Small intestine (tissue), 7 donors: Measurements from ENCODE around the gene SLC43A3. TPM values are rescaled to one million over a fixed set of nuclear protein-coding genes. Genes with fewer than 3 reads are reported as not detected.
A peak's percentile ranks its signal among the peaks of the same experiment; 100 is the strongest.

ENCODE experiments used
- DNase-seq, 2 donors: peaks; one replicate each; pipeline versions ENCODE4 v3.0.0 to v3.0.0-alpha.2; 2013
- FAIRE-seq: peaks from 2 replicates; lab custom pipeline; 2012; peaks lifted over from hg19 to GRCh38; lab: Jason Lieb, UNC
- H3K27ac ChIP-seq, 3 donors: one replicate each; pipeline ENCODE4 v1.5.1; 2013; ENCODE audit warnings: low read length in 2 of 3, mild to moderate bottlenecking in 2 of 3, control low read depth in 1 of 3, inconsistent platforms in 1 of 3, low read depth in 1 of 3, moderate library complexity in 1 of 3
- H3K27me3 ChIP-seq, 3 donors: one replicate each; pipeline ENCODE4 v1.6.1; 2013; ENCODE audit warnings: low read length in 3 of 3, inconsistent platforms in 1 of 3; ENCODE audit not compliant: control insufficient read depth in 3 of 3, insufficient read depth in 3 of 3
- H3K36me3 ChIP-seq, 3 donors: one replicate each; pipeline ENCODE4 v1.6.1; 2013; ENCODE audit warnings: low read length in 3 of 3, inconsistent platforms in 1 of 3, low read depth in 1 of 3, mild to moderate bottlenecking in 1 of 3, moderate library complexity in 1 of 3; ENCODE audit not compliant: control insufficient read depth in 3 of 3, insufficient read depth in 2 of 3
- H3K4me1 ChIP-seq, 3 donors: one replicate each; pipeline ENCODE4 v1.6.1; 2013; ENCODE audit warnings: low read length in 2 of 3, inconsistent platforms in 1 of 3, low read depth in 1 of 3, mild to moderate bottlenecking in 1 of 3, moderate library complexity in 1 of 3; ENCODE audit not compliant: control insufficient read depth in 3 of 3, insufficient read depth in 2 of 3
- H3K4me3 ChIP-seq, 3 donors: one replicate each; pipeline ENCODE4 v1.5.1; 2013; ENCODE audit warnings: low read length in 3 of 3, control low read depth in 1 of 3, inconsistent platforms in 1 of 3, low read depth in 1 of 3, mild to moderate bottlenecking in 1 of 3, moderate library complexity in 1 of 3
- H3K9me3 ChIP-seq, 2 donors: one replicate each; pipeline ENCODE4 v1.6.1; 2013; ENCODE audit warnings: low read depth in 1 of 2, low read length in 1 of 2; ENCODE audit not compliant: control insufficient read depth in 2 of 2, insufficient read depth in 1 of 2
- WGBS, 3 donors: extraction: QIAGEN DNeasy Blood & Tissue Kit; methylation state at CpG; one replicate each; pipeline ENCODE4 v1.1.7; 2013; 5-methylcytosine and 5-hydroxymethylcytosine counted together
- polyA plus RNA-seq, 4 donors: library from polyadenylated mRNA; stranded (reverse) in 3 of 4; unstranded in 1 of 4; fragments of 200-250 nt in 3 of 4; fragments of 120-200 nt in 1 of 4; gene quantifications; one replicate each; pipeline versions ENCODE4 v1.2.1 to v1.2.3, GENCODE V29; 2013
- donor health status: healthy with polysubstance abuse.
- donor health status: control.
- donor health status: control.
- donor health status: Bipolar disorder and iron deficiency.
- donor health status: healthy.

SLC43A3 gene
- polyA plus RNA-seq, 4 donors = 2.4 to 13.8 (median 8.3) TPM

GRCh38 chr11:57461841-57462489 lies 35.0 kb upstream of the SLC43A3 start:
- Histone ChIP-seq H3K9me3 (no peaks in the 10 kb centered on the region), H3K36me3 (no peaks in the 10 kb centered on the region), H3K27ac (no peak overlapping the region), H3K4me1 (peaks cover 0 to 26% (median 5%) of the 10 kb centered on the region in 3 donors), H3K4me3 (no peak overlapping the region), H3K27me3 (peaks cover 0 to 85% (median 10%) of the 10 kb centered on the region in 3 donors)
- no peak for DNase-seq
- WGBS, 3 donors = 41 to 64% (median 61%) methylated on average over 16 of the region's 16 CpGs
- FAIRE-seq = no peak

GRCh38 chr11:57460758-57461749 lies 34.1 kb upstream of the SLC43A3 start:
- DNase-seq (peak in 1 of 2 donors; percentile 42), FAIRE-seq (no peak)
- no peak overlapping the region for H3K27ac ChIP-seq
- peaks cover 0 to 88% (median 10%) of the 10 kb centered on the region in 3 donors for H3K27me3 ChIP-seq
- peaks cover 0 to 26% (median 5%) of the 10 kb centered on the region in 3 donors for H3K4me1 ChIP-seq
- peak overlapping the region in 2 of 3 donors; percentile 13 to 40 for H3K4me3 ChIP-seq
- H3K9me3 ChIP-seq = no peaks in the 10 kb centered on the region
- no peaks in the 10 kb centered on the region for H3K36me3 ChIP-seq
- whole genome bisulfite sequencing, 3 donors = 5 to 7% (median 7%) methylated on average over 39 to 50 of the region's 50 CpGs

DNA sequence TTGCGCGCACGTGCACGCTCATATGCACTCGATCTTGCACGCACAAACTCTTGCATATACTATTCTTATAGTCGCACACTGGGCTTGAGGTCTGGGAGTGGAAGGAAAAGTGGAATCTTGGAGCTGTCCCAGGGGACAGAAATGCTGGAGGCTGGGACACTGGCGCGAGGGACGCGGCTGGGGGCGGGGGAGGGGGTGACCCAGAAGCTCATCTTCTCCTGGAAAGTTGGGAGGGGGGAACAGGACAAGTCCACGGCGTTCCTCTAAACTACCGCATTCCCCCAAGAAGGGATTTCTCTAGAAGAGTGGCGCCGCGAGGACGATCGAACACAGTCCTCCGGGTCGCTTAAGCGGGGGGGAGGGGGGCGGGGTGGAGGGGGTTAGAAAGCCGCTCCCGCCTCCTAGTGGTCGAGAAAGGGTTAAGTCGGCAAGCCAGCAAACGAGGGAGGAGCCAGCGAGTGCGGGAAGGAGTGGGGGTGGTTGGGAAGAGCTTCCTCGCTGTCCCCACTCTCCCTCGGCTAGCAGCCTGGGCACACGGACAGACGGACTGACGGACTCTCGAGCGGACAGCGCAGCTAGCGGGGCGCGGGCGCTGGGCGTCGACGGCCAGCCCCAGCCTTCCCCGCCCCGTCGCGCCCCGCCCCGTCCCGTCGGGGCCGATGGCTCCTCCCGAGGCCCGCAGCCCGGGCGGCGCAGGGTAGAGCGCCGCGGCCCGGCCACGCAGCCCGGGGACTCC lies 33.3 kb upstream of the SLC43A3 start, which contains the start of gene RTN4RL2:
RTN4RL2 (plus strand) TSS at position 507 of the 736 bp plus-strand sequence. CDS start 338 bp downstream, outside the sequence.
- H3K27ac ChIP-seq = no peak within 1 kb of the TSS
- peak within 1 kb of the TSS in 2 of 3 donors; percentile 13 to 40 for H3K4me3 ChIP-seq
- WGBS, 3 donors = 0 to 2% (median 1%) methylated on average over 36 to 66 of the region's 66 CpGs
- no peaks in the 10 kb centered on the region for H3K36me3 ChIP-seq
- no peaks in the 10 kb centered on the region for H3K9me3 ChIP-seq
- FAIRE-seq = no peak
- H3K27me3 ChIP-seq = peaks cover 0 to 82% (median 10%) of the 10 kb centered on the region in 3 donors
- DNase-seq = peak in 1 of 2 donors; percentile 69
- peaks cover 0 to 26% (median 5%) of the 10 kb centered on the region in 3 donors for H3K4me1 ChIP-seq

- no peak for FAIRE-seq
- whole genome bisulfite sequencing, 3 donors = 1 to 2% (median 1%) methylated on average over 60 to 62 of the region's 62 CpGs
These were observed 32.5 kb upstream of the SLC43A3 start for GRCh38 chr11:57459164-57460021.

DNA sequence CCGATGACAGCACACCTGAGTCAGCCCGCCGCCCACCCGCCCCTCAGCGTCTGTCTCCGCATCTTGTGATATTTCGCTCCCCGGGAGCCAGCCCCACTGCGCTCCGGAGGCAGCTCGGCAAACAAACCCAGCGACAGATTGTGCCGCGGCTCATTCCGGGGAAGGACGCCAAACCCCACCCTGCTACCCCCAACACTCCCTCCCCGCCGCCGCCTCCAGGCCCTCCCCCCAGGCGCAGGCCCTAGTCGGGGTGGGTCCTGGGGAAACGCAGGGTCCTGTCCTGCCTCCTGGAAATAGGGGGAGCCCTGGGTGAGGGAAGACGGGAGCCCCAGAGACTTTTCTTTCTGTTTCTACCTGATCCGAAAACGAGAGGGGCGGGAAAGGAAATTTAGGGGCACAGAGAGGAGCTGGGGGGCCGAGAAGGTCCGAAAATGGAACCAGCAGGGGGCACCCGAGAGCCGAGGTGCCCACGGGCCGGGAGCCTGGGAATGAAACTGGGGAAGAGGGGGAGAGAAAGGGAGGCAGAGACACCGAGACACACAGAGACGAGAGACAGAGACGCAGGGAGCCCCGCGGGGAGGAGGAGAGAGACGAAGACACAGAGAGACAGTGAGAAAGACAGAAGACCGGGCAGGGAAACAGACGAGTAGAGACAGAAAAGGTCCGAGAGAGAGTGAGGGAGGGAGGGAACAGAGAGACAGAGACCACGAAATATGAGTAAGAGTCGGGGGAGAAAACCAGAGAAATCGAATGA lies 31.7 kb upstream of the SLC43A3 start:
- WGBS, 3 donors = 1 to 2% (median 1%) methylated on average over 37 to 44 of the region's 44 CpGs
- Histone ChIP-seq H3K9me3 (no peaks in the 10 kb centered on the region), H3K4me1 (peaks cover under 1 to 35% (median 5%) of the 10 kb centered on the region in 3 donors), H3K36me3 (no peaks in the 10 kb centered on the region), H3K27me3 (peaks cover 0 to 66% (median 10%) of the 10 kb centered on the region in 3 donors), H3K27ac (no peak overlapping the region), H3K4me3 (peak overlapping the region in 2 of 3 donors; percentile 23 to 40)
- FAIRE-seq = no peak
- DNase-seq = peak in 1 of 2 donors; percentile 70

More at GRCh38 chr11:57459164-57460021, 32.5 kb upstream of the SLC43A3 start:
- Histone ChIP-seq H3K27me3 (peaks cover 0 to 74% (median 10%) of the 10 kb centered on the region in 3 donors), H3K4me3 (peak overlapping the region in 2 of 3 donors; percentile 23 to 40), H3K27ac (no peak overlapping the region), H3K4me1 (peaks cover 0 to 29% (median 5%) of the 10 kb centered on the region in 3 donors), H3K9me3 (no peaks in the 10 kb centered on the region), H3K36me3 (no peaks in the 10 kb centered on the region)
- peak in 1 of 2 donors; percentile 55 for DNase-seq

- FAIRE-seq = no peak
- peaks cover 4 to 40% (median 5%) of the 10 kb centered on the region in 3 donors for H3K4me1 ChIP-seq
- DNase-seq = no peak
- 1 to 5% (median 2%) methylated on average over 8 to 16 of the region's 16 CpGs for whole genome bisulfite sequencing, 3 donors
- no peaks in the 10 kb centered on the region for H3K36me3 ChIP-seq
- H3K27me3 ChIP-seq = peaks cover 0 to 61% (median 10%) of the 10 kb centered on the region in 3 donors
- H3K4me3 ChIP-seq = peak overlapping the region in 2 of 3 donors; percentile 23 to 40
- H3K27ac ChIP-seq = no peak overlapping the region
- no peaks in the 10 kb centered on the region for H3K9me3 ChIP-seq
These were observed 31.1 kb upstream of the SLC43A3 start for GRCh38 chr11:57458060-57458409.

DNA sequence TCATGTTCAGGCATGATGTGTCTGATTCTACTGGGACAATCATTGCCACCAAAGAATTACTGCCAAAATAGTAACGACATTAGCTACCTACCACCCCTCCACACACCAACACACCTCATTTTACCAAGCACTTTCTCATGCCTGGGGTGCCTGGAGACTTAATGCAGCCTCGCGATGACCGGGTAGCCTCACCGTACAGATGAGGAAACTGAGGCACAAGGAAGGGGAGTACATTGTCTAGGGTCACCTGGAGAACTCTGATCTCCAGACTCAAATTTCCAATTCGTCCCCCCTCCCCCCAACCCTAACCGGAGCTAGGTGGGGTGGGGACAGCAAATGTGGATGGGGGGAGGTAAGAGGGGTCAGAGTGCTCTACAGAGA lies 30.7 kb upstream of the SLC43A3 start:
- no peaks in the 10 kb centered on the region for H3K9me3 ChIP-seq
- H3K4me1 ChIP-seq = peaks cover 4 to 43% (median 5%) of the 10 kb centered on the region in 3 donors
- peaks cover 0 to 57% (median 10%) of the 10 kb centered on the region in 3 donors for H3K27me3 ChIP-seq
- no peak overlapping the region for H3K27ac ChIP-seq
- FAIRE-seq (no peak), DNase-seq (no peak)
- no peak overlapping the region for H3K4me3 ChIP-seq
- WGBS, 3 donors = 4 to 8% (median 8%) methylated on average over 7 of the region's 7 CpGs
- no peaks in the 10 kb centered on the region for H3K36me3 ChIP-seq
